ENCODE measurements around the gene VILL.
A peak's percentile ranks its signal among the peaks of the same experiment; 100 is the strongest.

Gene VILL

DNA sequence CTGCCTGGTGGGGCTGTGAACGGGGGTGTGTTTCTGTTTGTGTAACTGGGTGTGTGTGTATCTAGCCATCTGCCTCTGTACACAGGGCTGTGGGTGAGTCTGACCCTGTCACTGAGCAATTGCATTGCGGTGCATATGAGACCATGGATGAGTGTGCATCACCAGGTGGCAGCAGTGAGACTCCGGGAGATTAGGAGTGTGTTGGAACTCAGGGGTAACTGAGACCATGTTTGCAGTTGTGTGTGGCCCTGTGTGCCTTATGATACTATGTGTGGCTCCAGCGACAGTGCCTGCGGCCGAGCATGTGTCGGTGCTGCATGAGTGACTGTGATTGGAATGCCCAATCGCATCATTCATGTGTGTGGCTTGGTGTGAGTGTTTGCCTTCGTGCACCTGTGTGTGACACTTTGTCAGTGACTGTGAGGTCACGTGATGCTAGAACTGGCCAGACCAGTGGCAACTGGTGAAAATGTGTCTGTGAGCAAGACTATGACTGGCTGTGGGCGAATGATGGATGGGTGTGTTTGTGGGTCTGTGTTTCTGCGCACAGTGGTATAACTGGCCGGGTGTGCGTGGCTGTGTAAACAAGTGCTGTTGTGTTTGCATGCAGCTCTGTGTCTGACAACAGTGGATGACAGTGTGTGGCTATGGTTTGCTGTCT, 14.0 kb downstream of the VILL start:
- peak; percentile 75 for FAIRE-seq
- no peak for DNase-seq (ENCODE audit: insufficient read length)
- TF ChIP-seq POLR2AphosphoS5 (IDR thresholded peaks at IDR 0.05; ENCODE audit: low read depth, low read length) (no peak), POLR2A (IDR thresholded peaks at IDR 0.05; ENCODE audit: low read depth, low read length) (no peak), TAF1 (IDR thresholded peaks at IDR 0.05; ENCODE audit: borderline replicate concordance, low read depth, low read length) (no peak)

GRCh38 chr3:38005076-38006020, 14.8 kb downstream of the VILL start:
- no peak for TF ChIP-seq TAF1 (IDR thresholded peaks at IDR 0.05; ENCODE audit: borderline replicate concordance, low read depth, low read length)
- DNase-seq (ENCODE audit: insufficient read length) (no peak), FAIRE-seq (no peak)

DNA sequence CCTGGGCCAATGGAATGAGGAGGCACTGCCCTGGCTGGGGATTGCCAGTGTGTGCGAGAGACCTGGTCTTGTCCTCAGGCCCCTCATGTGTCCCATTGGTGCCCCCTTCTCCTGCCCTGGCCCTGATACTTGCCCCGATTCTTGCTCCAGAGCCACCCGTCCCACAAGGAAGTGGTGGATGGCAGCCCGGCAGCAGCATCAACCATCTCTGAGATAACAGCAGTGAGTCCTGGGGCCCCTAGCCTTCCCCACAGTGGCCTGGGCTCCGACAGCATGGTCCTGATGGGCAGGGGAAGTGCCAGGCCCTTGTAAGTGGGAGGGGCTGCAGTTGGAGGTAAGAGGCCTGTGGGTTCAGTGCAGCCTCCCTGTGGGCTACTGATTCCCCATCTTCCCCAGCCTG, 15.4 kb downstream of the VILL start:
- FAIRE-seq (no peak), DNase-seq (ENCODE audit: insufficient read length) (no peak)
- TF ChIP-seq POLR2AphosphoS5 (IDR thresholded peaks at IDR 0.05; ENCODE audit: low read depth, low read length), result no peak
- TF ChIP-seq POLR2A (IDR thresholded peaks at IDR 0.05; ENCODE audit: low read depth, low read length), result no peak
- TF ChIP-seq TAF1 (IDR thresholded peaks at IDR 0.05; ENCODE audit: borderline replicate concordance, low read depth, low read length), result no peak

DNA sequence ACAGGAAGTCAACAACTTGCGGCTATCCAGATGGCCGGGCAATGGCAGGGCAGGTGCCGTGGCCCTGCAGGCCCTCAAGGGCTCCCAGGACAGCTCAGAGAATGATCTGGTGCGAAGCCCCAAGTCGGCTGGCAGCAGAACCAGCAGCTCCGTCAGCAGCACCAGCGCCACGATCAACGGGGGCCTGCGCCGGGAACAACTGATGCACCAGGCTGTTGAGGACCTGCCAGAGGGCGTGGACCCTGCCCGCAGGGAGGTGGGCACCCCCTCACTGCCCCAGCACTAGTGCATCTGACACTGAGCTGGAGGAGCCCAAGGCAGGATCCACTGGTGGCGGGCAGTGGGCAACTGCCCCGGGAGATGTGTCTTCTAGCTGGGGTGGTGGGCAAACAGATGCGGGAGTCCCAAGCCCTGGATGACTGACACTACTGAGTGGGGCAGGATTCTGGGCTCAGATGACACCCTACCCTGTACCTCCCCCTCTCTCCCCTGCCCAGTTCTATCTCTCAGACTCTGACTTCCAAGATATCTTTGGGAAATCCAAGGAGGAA, 15.9 kb downstream of the VILL start:
- DNase-seq (ENCODE audit: insufficient read length) (no peak), FAIRE-seq (no peak)
- TF ChIP-seq TAF1 (IDR thresholded peaks at IDR 0.05; ENCODE audit: borderline replicate concordance, low read depth, low read length), result no peak
- TF ChIP-seq POLR2A (IDR thresholded peaks at IDR 0.05; ENCODE audit: low read depth, low read length), result no peak
- no peak for TF ChIP-seq POLR2AphosphoS5 (IDR thresholded peaks at IDR 0.05; ENCODE audit: low read depth, low read length)

DNA sequence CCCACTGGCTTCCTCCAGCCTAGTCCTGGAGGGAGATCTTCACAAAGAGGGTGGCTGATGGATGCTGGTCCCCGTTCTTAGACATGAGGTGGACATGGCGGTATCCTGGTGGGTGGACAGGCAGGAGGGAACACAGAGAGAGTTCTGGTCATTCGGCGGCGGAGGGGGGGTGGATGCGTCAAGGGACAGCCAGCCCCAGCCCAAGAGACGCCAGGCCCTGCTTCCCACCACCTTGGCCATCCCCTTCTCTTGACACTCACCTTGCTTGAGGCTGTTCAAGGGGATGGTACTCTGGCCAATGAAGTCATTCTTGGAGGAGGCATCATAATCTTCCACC, 17.1 kb downstream of the VILL start:
- FAIRE-seq, result no peak
- TF ChIP-seq POLR2A (IDR thresholded peaks at IDR 0.05; ENCODE audit: low read depth, low read length) (no peak), TAF1 (IDR thresholded peaks at IDR 0.05; ENCODE audit: borderline replicate concordance, low read depth, low read length) (no peak), POLR2AphosphoS5 (IDR thresholded peaks at IDR 0.05; ENCODE audit: low read depth, low read length) (no peak)

GRCh38 chr3:38008191-38008701, 17.7 kb downstream of the VILL start:
- DNase-seq (ENCODE audit: insufficient read length) (no peak), FAIRE-seq (no peak)
- TF ChIP-seq POLR2AphosphoS5 (IDR thresholded peaks at IDR 0.05; ENCODE audit: low read depth, low read length), result no peak

More for the DNA sequence above, 17.1 kb downstream of the VILL start:
- no peak for DNase-seq (ENCODE audit: insufficient read length)

DNA sequence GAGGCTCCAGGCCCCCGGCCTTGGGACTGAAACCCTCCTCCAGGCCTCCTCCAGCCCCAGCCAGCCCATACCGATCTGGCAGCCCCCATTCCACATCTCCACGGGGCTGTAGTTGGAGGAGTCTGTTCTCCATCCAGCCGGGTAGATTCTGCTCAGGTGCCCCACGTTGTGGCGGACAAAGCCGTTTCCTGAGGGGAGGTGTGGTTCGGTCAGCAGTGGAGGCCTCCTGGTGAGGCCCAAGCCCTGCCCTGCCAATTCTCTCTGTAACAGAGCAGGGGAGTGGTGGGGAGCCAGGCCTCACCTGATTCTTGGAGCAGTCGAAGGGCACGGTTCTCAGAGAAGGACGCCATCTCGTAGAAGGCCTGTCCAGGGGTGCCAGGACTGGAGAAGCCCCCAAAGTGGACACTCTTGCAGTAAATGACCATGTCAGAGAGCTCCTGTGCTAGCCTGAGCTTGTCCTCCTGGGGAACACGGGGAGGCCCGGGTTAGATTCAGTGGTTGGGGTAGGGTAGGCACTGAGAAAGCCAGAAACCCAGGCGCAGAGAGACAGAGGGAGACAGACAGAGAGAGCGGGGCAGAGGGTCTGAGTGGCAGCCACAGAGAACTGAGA, 18.5 kb downstream of the VILL start:
- TF ChIP-seq POLR2A (IDR thresholded peaks at IDR 0.05; ENCODE audit: low read depth, low read length), result no peak
- TF ChIP-seq POLR2AphosphoS5 (IDR thresholded peaks at IDR 0.05; ENCODE audit: low read depth, low read length), result no peak
- no peak for TF ChIP-seq TAF1 (IDR thresholded peaks at IDR 0.05; ENCODE audit: borderline replicate concordance, low read depth, low read length)
- no peak for DNase-seq (ENCODE audit: insufficient read length)
- FAIRE-seq, result no peak

GRCh38 chr3:38009807-38010591, 19.4 kb downstream of the VILL start:
- TF ChIP-seq TAF1 (IDR thresholded peaks at IDR 0.05; ENCODE audit: borderline replicate concordance, low read depth, low read length) (no peak), POLR2A (IDR thresholded peaks at IDR 0.05; ENCODE audit: low read depth, low read length) (no peak), POLR2AphosphoS5 (IDR thresholded peaks at IDR 0.05; ENCODE audit: low read depth, low read length) (no peak)
- no peak for FAIRE-seq
- no peak for DNase-seq (ENCODE audit: insufficient read length)

GRCh38 chr3:38011111-38011510, 20.5 kb downstream of the VILL start:
- TF ChIP-seq POLR2A (IDR thresholded peaks at IDR 0.05; ENCODE audit: low read depth, low read length) (no peak), POLR2AphosphoS5 (IDR thresholded peaks at IDR 0.05; ENCODE audit: low read depth, low read length) (no peak), TAF1 (IDR thresholded peaks at IDR 0.05; ENCODE audit: borderline replicate concordance, low read depth, low read length) (no peak)
- DNase-seq (ENCODE audit: insufficient read length), result no peak
- no peak for FAIRE-seq

DNA sequence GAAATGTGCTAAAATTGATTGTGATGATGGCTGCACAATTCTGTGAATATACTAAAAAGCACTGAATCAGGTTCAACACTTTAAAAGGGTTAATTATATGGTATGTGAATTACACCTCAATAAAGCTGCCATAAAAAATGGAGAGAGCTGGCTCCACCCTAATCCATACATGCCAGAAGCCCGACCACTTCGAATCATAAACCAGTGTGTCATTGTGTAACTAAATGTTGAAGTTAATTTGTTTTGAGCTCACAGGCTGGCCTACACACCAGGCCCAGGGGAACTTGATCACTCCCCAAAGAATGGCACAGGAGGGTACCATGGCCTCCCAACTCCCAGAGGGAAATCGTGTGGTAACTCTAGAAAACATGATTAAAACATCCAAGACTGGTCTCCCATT, 24.9 kb downstream of the VILL start:
- no peak for FAIRE-seq
- no peak for DNase-seq (ENCODE audit: insufficient read length)
- TF ChIP-seq POLR2AphosphoS5 (IDR thresholded peaks at IDR 0.05; ENCODE audit: low read depth, low read length), result no peak
- TF ChIP-seq POLR2A (IDR thresholded peaks at IDR 0.05; ENCODE audit: low read depth, low read length), result no peak

DNA sequence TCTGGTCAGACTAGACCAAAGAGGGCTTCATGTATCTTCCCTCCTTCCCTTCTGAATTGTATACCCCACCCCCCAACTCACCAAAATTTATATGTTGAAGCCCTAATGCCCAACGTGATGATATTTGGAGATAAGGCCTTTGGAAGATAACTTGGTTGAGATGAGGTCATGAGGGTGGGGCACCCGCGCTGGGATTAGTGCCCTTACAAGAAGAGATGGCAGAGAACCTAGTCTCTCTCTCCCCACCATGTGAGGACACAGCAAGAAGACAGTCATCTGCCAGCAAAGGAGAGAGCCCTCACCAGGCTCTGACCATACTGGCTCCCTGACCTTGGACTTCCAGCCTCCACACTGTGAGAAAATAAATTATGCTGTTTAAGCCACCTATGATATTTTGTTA, 25.4 kb downstream of the VILL start:
- FAIRE-seq (no peak), DNase-seq (ENCODE audit: insufficient read length) (no peak)
- TF ChIP-seq POLR2AphosphoS5 (IDR thresholded peaks at IDR 0.05; ENCODE audit: low read depth, low read length), result no peak
- no peak for TF ChIP-seq POLR2A (IDR thresholded peaks at IDR 0.05; ENCODE audit: low read depth, low read length)
- no peak for TF ChIP-seq TAF1 (IDR thresholded peaks at IDR 0.05; ENCODE audit: borderline replicate concordance, low read depth, low read length)

All from GM12892 (cell line).